Stimulated activated CD4-positive, alpha-beta T cell treated with anti-CD3 and anti-CD28 coated beads, Interleukin-4, amount 100 ng/mL, for 1 hour (primary cell): ENCODE data around the gene LIPI.
"Not testable (repeated sequence)": the region's sequence is repeated elsewhere in the genome, so short reads cannot be mapped to it uniquely, and the experiment has no call there.

Experiments
- DNase-seq: peaks from one replicate; pipeline ENCODE4 v3.0.0-alpha.2; 2020

Gene LIPI

DNA sequence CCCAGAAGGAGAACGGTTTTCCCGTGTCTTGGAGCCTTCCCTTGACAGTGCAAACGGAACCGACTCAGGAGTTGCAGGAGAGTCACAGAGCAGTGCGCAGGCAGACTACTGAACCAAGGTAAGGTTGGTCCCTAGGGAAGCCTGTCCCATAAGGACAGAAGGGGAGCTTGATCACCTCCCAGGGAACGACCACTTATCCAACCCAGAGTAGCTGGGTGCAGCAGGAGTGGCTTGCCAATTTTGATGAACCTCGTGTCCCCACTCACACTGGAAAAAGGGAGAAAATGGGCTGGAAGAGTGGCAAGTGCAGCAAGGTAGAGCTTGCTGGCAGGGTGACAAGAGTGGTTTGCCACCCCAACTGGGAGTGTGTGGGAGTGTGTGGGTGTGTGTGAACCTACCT lies 95.1 kb downstream of the LIPI start:
- no peak for DNase-seq

GRCh38 chr21:14114251-14114650 lies 96.5 kb downstream of the LIPI start:
- no peak for DNase-seq

GRCh38 chr21:14104564-14104963 lies 106.2 kb downstream of the LIPI start:
- DNase-seq = not testable (repeated sequence)

- DNase-seq = no peak
These were observed 111.2 kb downstream of the LIPI start for GRCh38 chr21:14099570-14099969.

GRCh38 chr21:14097881-14098499 lies 112.8 kb downstream of the LIPI start:
- no peak for DNase-seq

DNA sequence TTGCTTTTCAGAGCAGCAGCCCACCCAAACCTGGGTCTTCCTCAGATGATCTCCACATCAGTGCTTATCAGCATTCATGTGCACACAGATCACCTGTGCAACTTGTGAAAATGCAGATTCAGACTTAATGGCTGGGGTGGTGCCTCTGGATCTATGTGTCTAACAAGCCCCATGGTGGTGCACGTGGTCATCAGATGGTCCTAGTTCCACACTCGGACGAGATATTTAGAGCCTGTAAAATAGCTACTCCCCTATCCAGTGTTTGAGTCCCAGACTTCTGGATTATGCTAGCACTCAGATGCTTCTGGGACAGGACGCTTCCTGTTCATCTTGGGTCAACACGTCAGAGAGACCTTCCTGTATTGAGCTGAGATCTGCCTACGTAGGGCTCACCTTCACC lies 114.2 kb downstream of the LIPI start:
- DNase-seq = no peak

DNA sequence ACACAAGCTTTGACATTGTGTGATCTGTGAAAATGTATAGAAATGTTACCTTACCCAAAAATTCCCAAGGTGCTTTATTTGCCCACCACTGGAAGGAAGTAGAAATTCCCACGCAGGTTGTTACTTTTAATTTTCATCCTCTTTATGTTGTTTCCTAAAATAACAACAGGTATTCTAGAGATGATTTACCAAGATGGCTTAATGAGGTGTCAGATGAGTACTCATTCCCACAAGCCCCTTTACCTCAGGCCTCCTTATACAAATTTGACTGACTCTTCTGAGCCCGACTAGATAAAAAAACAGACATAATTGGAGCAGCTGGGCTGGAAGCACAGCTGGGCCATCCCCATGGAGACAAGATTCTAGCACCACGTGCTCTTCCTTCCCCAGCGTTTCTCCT lies 114.6 kb downstream of the LIPI start:
- no peak for DNase-seq

- DNase-seq = no peak
These were observed 115.7 kb downstream of the LIPI start for GRCh38 chr21:14095056-14095455.

DNA sequence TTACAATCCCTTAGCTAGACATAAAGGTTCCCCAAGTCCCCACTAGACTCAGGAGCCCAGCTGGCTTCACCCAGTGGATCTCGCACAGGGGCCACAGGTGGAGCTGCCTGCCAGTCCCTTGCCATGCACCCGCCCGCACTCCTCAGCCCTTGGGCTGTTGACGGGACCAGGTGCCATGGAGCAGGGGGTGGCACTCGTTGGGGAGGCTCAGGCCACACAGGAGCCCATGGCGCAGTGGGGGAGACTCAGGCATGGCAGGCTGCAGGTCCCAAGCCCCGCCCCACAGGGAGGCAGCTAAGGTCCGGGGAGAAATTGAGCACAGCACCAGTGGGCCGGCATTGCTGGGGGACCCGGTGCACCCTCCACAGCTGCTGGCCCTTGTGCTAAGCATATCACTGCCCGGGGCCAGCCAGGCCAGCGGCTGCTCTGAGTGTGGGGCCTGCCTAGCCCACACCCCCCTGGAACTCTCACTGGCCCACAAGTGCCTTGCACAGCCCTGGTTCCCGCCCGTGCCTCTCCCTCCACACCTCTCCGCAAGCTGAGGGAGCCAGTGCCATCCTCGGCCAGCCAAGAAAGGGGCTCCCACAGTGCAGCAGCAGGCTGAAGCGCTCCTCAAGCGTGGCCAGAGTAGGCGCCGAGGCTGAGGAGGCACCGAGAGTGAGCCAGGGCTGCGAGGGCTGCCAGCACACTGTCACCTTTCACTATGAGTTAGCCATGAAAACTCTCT lies 117.8 kb downstream of the LIPI start:
- no peak for DNase-seq

- not testable (repeated sequence) for DNase-seq
These were observed 120.6 kb downstream of the LIPI start for GRCh38 chr21:14090184-14090583.

DNA sequence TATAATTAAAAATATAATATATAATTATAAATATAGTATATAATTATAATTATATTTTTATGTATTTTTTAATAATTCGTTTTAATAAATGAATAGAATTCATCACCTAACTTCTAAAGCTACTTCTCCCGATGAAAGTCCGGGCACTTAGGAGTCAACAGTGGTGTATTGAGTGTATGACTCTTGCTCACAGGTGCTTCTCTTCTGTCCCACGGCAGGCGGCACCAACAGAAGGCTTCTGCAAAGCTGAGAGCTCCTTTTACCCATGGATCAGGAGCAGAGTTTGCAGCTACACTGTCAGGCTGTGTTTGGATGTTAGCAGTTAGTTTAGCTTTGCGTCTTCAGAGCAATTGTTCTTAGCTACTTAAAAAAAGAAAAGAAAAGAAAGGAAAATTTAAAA lies 122.4 kb downstream of the LIPI start:
- DNase-seq = no peak

DNA sequence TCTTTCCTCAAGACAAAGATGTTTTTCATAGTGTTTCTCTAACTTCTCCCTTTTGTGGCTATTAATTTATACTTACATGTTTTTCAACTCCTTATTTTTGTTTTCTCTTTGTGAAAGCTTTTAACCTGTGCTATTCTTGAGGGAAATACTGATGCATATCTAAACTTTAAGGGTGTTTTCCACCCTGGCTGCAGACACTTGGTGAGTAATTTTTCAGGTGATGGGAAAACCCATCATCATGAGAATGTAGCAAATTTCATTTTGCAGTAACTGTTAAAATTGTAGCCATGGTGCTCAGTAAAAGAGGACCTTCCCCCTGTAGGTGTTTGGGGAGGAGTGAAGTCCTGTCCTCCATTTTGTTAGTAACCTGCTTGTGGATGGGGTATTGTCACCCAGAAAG lies 124.2 kb downstream of the LIPI start:
- no peak for DNase-seq

GRCh38 chr21:14084701-14085100 lies 126.1 kb downstream of the LIPI start:
- no peak for DNase-seq

GRCh38 chr21:14084068-14084501 lies 126.7 kb downstream of the LIPI start:
- DNase-seq = no peak

- DNase-seq = no peak
These were observed 130.0 kb downstream of the LIPI start for GRCh38 chr21:14080764-14081096.

GRCh38 chr21:14080040-14080763 lies 130.6 kb downstream of the LIPI start:
- no peak for DNase-seq

DNA sequence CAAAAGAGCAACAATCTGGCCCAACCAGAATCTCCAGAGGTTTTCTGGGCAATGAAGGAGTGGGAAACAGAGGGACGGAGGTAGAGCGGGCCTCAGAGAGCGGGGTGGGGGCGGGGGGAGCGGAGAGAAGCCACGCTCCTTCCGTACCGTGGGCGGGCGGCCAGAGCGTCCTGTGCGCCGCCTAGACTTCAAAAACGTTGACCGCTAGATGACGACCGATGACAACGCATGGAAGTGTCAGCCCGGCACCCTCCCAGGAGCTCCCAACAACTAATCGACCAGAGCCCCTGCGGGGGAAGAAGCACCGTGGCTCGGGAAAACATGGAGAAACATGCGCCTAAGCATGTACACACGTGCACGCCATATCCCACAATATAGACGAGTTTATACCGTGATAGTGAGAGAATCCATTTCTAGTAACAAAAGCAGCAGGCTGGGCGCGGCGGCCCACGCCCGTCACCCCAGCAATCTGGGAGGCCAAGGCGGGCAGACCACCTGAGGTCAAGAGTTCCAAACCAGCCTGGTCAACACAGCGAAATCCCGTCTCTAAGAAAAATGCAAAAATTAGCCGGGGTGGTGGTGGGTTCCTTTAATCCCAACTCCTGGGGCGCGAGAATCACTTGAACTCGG lies 131.9 kb downstream of the LIPI start:
- no peak for DNase-seq

GRCh38 chr21:14076143-14076806 lies 134.5 kb downstream of the LIPI start:
- no peak for DNase-seq

DNA sequence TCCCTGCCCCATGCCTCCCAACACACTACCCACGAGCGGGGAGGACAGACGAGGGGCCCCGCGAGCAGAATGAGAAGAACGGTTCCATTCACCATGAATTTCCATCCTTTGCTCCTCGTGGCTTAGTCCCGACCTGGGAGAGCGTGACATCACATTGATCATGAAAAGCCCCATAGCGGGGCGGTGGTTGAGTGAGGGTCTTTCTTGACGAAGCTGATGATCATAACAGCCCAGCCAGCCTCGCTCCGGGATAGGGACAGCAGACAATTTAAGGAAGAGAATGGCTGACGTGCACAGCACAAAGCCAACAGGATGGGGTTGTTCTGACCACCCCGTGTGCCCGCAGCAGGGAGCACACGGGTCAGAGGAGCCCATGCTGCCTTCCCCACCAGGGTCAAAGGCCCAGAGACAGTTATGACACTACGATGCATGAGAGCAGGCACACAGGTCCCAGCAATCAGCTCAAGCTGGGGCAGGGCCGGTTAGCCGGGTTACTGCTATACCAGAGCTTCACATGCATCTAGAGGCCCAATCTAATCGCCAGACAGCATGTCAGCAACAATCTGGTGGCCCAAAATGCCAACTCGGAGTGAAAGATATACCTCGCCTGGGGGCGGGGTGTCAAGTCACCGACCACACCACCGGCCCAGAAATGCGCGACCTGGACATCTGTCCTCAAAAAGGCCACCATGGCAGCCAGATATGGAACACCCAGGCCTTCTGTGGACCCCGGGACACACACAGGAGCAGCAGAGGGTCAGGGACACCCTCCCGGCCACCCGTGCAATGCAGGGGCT lies 135.2 kb downstream of the LIPI start:
- DNase-seq = no peak

DNA sequence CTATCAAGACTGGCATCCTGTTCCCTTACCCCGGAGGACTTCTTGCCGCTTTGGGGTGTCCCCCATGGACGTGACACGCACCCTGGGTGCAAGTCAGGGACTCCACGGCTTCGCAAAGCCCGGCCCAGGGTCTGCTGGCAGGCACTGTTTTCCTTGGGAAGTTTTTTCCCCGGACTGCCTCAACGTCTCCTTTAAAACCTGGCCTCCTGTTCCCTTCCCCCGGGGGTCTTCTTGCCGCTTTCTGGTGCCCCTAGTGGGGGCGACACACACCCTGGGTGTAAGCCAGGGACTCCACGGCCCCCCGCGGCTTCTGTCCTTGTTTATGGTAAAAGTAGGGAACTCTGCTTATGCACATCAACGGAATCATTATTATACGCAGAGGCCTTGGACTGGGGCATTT lies 136.6 kb downstream of the LIPI start:
- no peak for DNase-seq

GRCh38 chr21:14073615-14074014 lies 137.1 kb downstream of the LIPI start:
- DNase-seq = no peak
